Smooth muscle cell of the umbilical artery (primary cell): ENCODE results near the gene PSPN. TPM values are rescaled to one million over a fixed set of nuclear protein-coding genes. Genes with fewer than 3 reads are reported as not detected.

ENCODE experiments used
- total RNA-seq: library from RNA; depleted of rRNA; stranded (reverse); fragments of >200 nt; gene quantifications from 2 replicates; pipeline ENCODE4 v1.2.3, GENCODE V29; 2014

The PSPN gene
- total RNA-seq, result 1.4 and 1.5 TPM in 2 replicates

GRCh38 chr19:6375411-6376010 lies at the start of gene PSPN:
Gene PSPN, minus strand, starts transcription at chr19:6375933. Its CDS starts 84 bp downstream, at chr19:6375849.

GRCh38 chr19:6424195-6424938 lies 48.6 kb upstream of the PSPN start, which contains the start of gene KHSRP:
Gene KHSRP, minus strand, starts transcription at chr19:6424811. Its CDS starts 110 bp downstream, at chr19:6424701.

GRCh38 chr19:6393074-6393982 lies 17.6 kb upstream of the PSPN start, which contains the start of gene GTF2F1:
Gene GTF2F1, minus strand, starts transcription at chr19:6393164. Its CDS starts 169 bp downstream, at chr19:6392995.

GRCh38 chr19:6372594-6373095 lies 3.1 kb downstream of the PSPN start, which contains the start of gene ALKBH7:
Gene ALKBH7, plus strand, starts transcription at chr19:6372794. Its CDS starts 27 bp downstream, at chr19:6372821.

GRCh38 chr19:6333439-6333838 lies 42.3 kb downstream of the PSPN start, which contains the start of gene ACER1:
Gene ACER1, minus strand, starts transcription at chr19:6333612. Its CDS starts 61 bp downstream, at chr19:6333551.

Other genes starting within 250 kb of the PSPN start
- not detected in 2 replicates for gene ACSBG2, start 240.3 kb downstream of the PSPN start, total RNA-seq
- 5.3 and 7.9 TPM in 2 replicates for gene MLLT1, start 96.0 kb downstream of the PSPN start, total RNA-seq
- 0.09 TPM in 1 of 2 replicates, not detected in the other for gene ACER1, start 42.3 kb downstream of the PSPN start, total RNA-seq
- gene CLPP, start 14.4 kb downstream of the PSPN start, total RNA-seq, result 39.2 and 54.3 TPM in 2 replicates
- gene ALKBH7, start 3.1 kb downstream of the PSPN start, total RNA-seq, result 19.4 and 60.0 TPM in 2 replicates
- 40.4 and 54.5 TPM in 2 replicates for gene GTF2F1, start 17.2 kb upstream of the PSPN start, total RNA-seq
- 87.9 and 167 TPM in 2 replicates for gene KHSRP, start 48.9 kb upstream of the PSPN start, total RNA-seq
- gene SLC25A41, start 57.8 kb upstream of the PSPN start, total RNA-seq, result not detected in 2 replicates
- 53.7 and 113 TPM in 2 replicates for gene SLC25A23, start 83.9 kb upstream of the PSPN start, total RNA-seq
- gene CRB3, start 88.3 kb upstream of the PSPN start, total RNA-seq, result not detected in 2 replicates
- gene DENND1C, start 105.9 kb upstream of the PSPN start, total RNA-seq, result not detected in 2 replicates
- 0.60 TPM in 1 of 2 replicates, not detected in the other for gene TUBB4A, start 126.4 kb upstream of the PSPN start, total RNA-seq
- 0.14 and 0.30 TPM in 2 replicates for gene TNFSF9, start 155.1 kb upstream of the PSPN start, total RNA-seq
- gene CD70, start 215.2 kb upstream of the PSPN start, total RNA-seq, result not detected in 2 replicates